ENCODE results near the gene NPTXR.

DNA sequence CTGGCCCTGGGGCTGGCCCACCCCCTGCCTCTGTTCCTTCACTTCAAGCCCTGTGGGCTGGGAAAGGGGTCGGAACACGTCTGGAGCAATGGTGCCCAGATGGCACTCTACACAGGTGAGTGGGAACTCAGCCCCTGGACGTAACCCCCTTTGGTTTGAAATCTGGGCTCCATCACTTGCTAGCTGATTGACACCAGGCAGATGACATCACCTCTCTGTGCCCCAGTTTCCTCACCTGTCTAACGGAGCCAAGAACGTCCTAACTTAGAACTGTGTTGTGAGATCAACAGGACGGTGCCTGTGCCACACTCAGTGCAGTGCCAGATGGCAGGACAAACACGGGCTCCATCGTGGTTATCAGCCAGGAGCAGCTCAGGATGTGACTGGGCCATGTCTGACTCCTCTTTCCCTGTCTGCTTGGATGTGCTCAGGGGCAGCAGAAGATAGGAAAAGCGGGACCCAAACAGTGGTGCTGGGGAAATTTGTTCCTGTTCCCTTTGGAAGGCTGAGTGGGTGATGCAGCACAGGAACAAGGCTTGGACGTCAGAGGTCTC lies 24.4 kb downstream of the NPTXR start:
- TF ChIP-seq, protein P1, sequence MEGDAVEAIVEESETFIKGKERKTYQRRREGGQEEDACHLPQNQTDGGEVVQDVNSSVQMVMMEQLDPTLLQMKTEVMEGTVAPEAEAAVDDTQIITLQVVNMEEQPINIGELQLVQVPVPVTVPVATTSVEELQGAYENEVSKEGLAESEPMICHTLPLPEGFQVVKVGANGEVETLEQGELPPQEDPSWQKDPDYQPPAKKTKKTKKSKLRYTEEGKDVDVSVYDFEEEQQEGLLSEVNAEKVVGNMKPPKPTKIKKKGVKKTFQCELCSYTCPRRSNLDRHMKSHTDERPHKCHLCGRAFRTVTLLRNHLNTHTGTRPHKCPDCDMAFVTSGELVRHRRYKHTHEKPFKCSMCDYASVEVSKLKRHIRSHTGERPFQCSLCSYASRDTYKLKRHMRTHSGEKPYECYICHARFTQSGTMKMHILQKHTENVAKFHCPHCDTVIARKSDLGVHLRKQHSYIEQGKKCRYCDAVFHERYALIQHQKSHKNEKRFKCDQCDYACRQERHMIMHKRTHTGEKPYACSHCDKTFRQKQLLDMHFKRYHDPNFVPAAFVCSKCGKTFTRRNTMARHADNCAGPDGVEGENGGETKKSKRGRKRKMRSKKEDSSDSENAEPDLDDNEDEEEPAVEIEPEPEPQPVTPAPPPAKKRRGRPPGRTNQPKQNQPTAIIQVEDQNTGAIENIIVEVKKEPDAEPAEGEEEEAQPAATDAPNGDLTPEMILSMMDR (conservative IDR thresholded peaks at IDR 0.05 in 1 of 2, IDR thresholded peaks at IDR 0.05 in 1 of 2; ENCODE audit: low read depth in 1 of 2, low read length in 2 of 2): no peak
- TF ChIP-seq EZH2 (IDR thresholded peaks at IDR 0.05; ENCODE audit: low read length, missing control alignments): no peak
